Measurements from ENCODE around the gene GALNTL6.

GALNTL6 gene

GRCh38 chr4:171812665-171813525 is at the start of gene GALNTL6:
TSS of gene GALNTL6 (plus strand) at chr4:171813404.
- no peak for DNase-seq (ENCODE audit: extremely low spot score, insufficient read length, low read depth)
- no peak for FAIRE-seq

- FAIRE-seq: no peak
- no peak for DNase-seq (ENCODE audit: extremely low spot score, insufficient read length, low read depth)
These were observed 47.7 kb upstream of the GALNTL6 start for GRCh38 chr4:171765514-171765913.

- no peak for DNase-seq (ENCODE audit: extremely low spot score, insufficient read length, low read depth)
- no peak for FAIRE-seq
These were observed 38.5 kb upstream of the GALNTL6 start for GRCh38 chr4:171774642-171775190.

- DNase-seq (ENCODE audit: extremely low spot score, insufficient read length, low read depth) (no peak), FAIRE-seq (no peak)
These were observed 33.9 kb upstream of the GALNTL6 start for GRCh38 chr4:171779301-171779700.

GRCh38 chr4:171785388-171785787 is 27.8 kb upstream of the GALNTL6 start:
- FAIRE-seq: no peak
- no peak for DNase-seq (ENCODE audit: extremely low spot score, insufficient read length, low read depth)

GRCh38 chr4:171793723-171794122 is 19.5 kb upstream of the GALNTL6 start:
- FAIRE-seq (no peak), DNase-seq (ENCODE audit: extremely low spot score, insufficient read length, low read depth) (no peak)

GRCh38 chr4:171794528-171794927 is 18.7 kb upstream of the GALNTL6 start:
- DNase-seq (ENCODE audit: extremely low spot score, insufficient read length, low read depth): no peak
- no peak for FAIRE-seq

- no peak for DNase-seq (ENCODE audit: extremely low spot score, insufficient read length, low read depth)
- FAIRE-seq: no peak
These were observed 3.4 kb upstream of the GALNTL6 start for GRCh38 chr4:171809854-171810253.

- DNase-seq (ENCODE audit: extremely low spot score, insufficient read length, low read depth) (no peak), FAIRE-seq (no peak)
These were observed 905 bp upstream of the GALNTL6 start for GRCh38 chr4:171812333-171812664.

- DNase-seq (ENCODE audit: extremely low spot score, insufficient read length, low read depth) (no peak), FAIRE-seq (no peak)
These were observed 484 bp downstream of the GALNTL6 start for GRCh38 chr4:171813526-171814250.

- DNase-seq (ENCODE audit: extremely low spot score, insufficient read length, low read depth): no peak
- no peak for FAIRE-seq
These were observed 1.3 kb downstream of the GALNTL6 start for GRCh38 chr4:171814545-171814944.

GRCh38 chr4:171817026-171817425 is 3.8 kb downstream of the GALNTL6 start:
- DNase-seq (ENCODE audit: extremely low spot score, insufficient read length, low read depth): no peak
- FAIRE-seq: no peak

GRCh38 chr4:171834640-171835039 is 21.4 kb downstream of the GALNTL6 start:
- FAIRE-seq (no peak), DNase-seq (ENCODE audit: extremely low spot score, insufficient read length, low read depth) (no peak)

- DNase-seq (ENCODE audit: extremely low spot score, insufficient read length, low read depth) (no peak), FAIRE-seq (no peak)
These were observed 30.3 kb downstream of the GALNTL6 start for GRCh38 chr4:171843456-171843855.

GRCh38 chr4:171846232-171846631 is 33.0 kb downstream of the GALNTL6 start:
- FAIRE-seq: no peak
- no peak for DNase-seq (ENCODE audit: extremely low spot score, insufficient read length, low read depth)

GRCh38 chr4:171846893-171847292 is 33.7 kb downstream of the GALNTL6 start:
- DNase-seq (ENCODE audit: extremely low spot score, insufficient read length, low read depth): no peak

GRCh38 chr4:171847751-171848150 is 34.5 kb downstream of the GALNTL6 start:
- no peak for DNase-seq (ENCODE audit: extremely low spot score, insufficient read length, low read depth)
- FAIRE-seq: no peak

More at GRCh38 chr4:171846893-171847292, 33.7 kb downstream of the GALNTL6 start:
- FAIRE-seq: no peak

- no peak for DNase-seq (ENCODE audit: extremely low spot score, insufficient read length, low read depth)
- no peak for FAIRE-seq
These were observed 36.5 kb downstream of the GALNTL6 start for GRCh38 chr4:171849686-171850222.

- DNase-seq (ENCODE audit: extremely low spot score, insufficient read length, low read depth): no peak
- FAIRE-seq: no peak
These were observed 38.1 kb downstream of the GALNTL6 start for GRCh38 chr4:171851295-171851694.

- no peak for FAIRE-seq
- no peak for DNase-seq (ENCODE audit: extremely low spot score, insufficient read length, low read depth)
These were observed 44.3 kb downstream of the GALNTL6 start for GRCh38 chr4:171857302-171858012.
